GM18505 (cell line): ENCODE results near the gene LAMA3.
"Not testable (repeated sequence)": the region's sequence is repeated elsewhere in the genome, so short reads cannot be mapped to it uniquely, and the experiment has no call there.

Source experiments
- ATAC-seq: cut with Tn5 transposase; IDR thresholded peaks from one replicate; pipeline ENCODE4 v1.9.1; 2021; ENCODE audit not compliant: unreplicated experiment
- POLR2A ChIP-seq: IDR thresholded peaks from 4 replicates; pipeline ENCODE4 v1.6.1; 2011; ENCODE audit warnings: borderline replicate concordance; ENCODE audit not compliant: insufficient read depth, insufficient read length; ENCODE audit errors: extremely low read depth

Gene LAMA3

GRCh38 chr18:23703057-23703986 lies 14.1 kb downstream of the LAMA3 start:
- ATAC-seq = no peak
- TF ChIP-seq POLR2A = no peak

DNA sequence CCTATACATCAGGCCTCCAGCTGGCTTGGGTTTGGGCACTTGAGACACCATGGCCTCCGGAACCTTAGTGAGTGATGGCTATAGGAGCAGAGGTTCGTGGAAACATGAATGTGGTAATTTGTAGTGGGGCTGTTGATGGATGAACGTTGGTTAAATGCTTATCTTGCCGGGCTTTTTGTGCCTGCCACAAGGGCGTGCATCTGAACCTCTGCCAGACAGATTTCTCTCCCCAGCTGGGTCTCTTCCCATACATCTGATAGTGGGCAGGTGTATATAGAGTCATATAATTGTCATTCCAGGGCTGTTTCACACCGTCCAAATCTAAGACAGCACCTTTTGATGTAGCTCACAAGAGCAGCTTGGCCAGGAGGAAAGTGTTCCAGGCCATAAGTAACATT lies 14.7 kb downstream of the LAMA3 start:
- TF ChIP-seq POLR2A = no peak
- ATAC-seq = no peak

DNA sequence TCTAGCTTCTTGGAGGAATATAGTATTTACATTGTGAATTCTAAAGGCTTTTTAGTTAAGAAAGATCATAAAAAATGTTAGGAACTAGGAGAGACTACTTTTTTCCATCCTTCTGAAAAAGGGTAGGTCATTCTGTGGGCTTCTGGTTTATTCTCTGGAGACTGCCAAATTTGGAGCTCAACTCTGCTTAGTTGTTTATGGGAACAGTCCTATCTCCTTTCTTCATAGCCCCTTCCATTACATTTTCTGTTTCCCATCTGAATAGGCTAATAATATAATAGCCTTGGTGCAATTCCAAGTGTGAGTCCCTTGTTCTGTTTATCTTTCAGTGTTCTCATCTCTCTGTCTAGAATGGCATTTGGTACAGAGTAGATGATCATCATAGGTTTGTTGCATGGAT lies 15.6 kb downstream of the LAMA3 start:
- TF ChIP-seq POLR2A = no peak
- no peak for ATAC-seq

- no peak for ATAC-seq
These were observed 17.9 kb downstream of the LAMA3 start for GRCh38 chr18:23706971-23707640.

GRCh38 chr18:23710068-23710527 lies 20.8 kb downstream of the LAMA3 start:
- no peak for TF ChIP-seq POLR2A
- ATAC-seq = no peak

More at GRCh38 chr18:23706971-23707640, 17.9 kb downstream of the LAMA3 start:
- no peak for TF ChIP-seq POLR2A

GRCh38 chr18:23710946-23711345 lies 21.7 kb downstream of the LAMA3 start:
- no peak for ATAC-seq
- no peak for TF ChIP-seq POLR2A

DNA sequence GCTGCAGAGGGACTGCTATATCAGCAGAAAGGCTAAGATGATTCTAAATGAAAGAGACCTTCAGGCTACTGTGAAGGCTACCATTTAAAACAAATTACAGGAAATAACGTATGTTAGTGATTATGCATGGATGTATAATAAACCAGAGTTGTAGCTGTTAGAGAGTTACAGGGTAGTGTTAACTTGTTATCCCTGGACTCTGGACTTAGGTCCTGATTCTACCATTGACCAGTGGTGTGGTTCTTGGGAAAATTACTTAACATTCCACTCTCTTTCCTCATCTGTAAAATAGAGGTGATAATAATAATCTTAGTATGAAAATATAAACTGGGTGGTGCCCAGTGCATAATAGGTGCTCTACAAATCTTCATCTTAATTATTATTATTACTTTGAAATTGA lies 22.2 kb downstream of the LAMA3 start:
- ATAC-seq = no peak
- TF ChIP-seq POLR2A = no peak

DNA sequence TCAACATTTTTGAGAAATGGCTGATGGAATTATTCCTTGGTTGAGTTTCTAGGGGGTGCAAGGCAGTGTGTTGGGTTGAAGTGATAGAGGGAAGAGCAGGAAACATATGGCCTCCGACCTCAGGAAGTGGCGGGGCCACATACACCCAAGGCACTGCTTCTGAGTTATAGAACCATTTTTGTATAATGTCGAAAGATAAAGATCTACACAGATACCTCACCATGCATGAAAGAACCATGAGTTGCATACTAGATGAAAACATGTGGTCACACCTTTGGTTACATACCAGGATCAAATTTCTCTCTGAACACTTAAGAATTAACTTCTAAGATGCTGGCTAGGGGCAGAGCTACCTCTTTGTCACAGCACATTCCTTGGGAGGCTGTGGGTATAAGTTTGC lies 23.2 kb downstream of the LAMA3 start:
- no peak for ATAC-seq
- no peak for TF ChIP-seq POLR2A

GRCh38 chr18:23714576-23714975 lies 25.3 kb downstream of the LAMA3 start:
- no peak for ATAC-seq
- TF ChIP-seq POLR2A = no peak

DNA sequence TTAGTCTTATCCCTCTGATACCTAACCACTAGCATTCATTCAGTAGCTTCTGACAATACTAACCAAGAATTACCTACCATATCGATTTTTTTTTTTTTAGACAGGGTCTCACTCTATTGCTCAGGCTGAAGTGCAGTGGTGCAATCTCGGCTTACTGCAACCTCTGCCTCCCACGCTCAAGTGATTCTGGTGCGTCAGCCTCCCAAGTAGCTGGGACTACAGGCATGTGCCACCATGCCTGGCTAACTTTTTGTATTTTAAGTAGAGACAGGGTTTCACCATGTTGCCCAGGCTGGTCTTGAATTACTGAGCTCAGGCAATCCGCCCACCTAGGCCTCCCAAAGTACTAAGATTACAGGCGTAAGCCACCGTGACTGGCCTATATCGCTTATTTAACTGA lies 26.8 kb downstream of the LAMA3 start:
- ATAC-seq = not testable (repeated sequence)

- no peak for ATAC-seq
- TF ChIP-seq POLR2A = no peak
These were observed 27.3 kb downstream of the LAMA3 start for GRCh38 chr18:23716516-23716915.

DNA sequence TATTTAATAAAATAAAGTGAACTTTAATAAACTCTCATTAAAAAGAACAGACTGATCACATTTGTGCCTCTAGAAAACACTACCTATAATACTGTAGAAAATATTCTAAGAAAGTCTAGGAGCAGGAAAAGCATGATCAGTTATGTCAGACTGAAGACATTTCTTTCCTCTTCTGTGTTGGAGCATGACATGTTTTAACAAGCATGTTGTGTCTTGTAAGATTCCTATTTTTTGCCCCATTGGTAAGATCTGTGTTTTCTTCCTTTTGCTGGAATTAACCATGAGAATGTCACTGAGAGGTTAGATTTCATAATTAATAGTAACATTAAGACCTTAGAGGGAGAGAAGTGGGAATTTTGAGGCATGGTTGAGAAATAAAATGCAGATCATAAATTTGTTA lies 27.7 kb downstream of the LAMA3 start:
- ATAC-seq = no peak
- no peak for TF ChIP-seq POLR2A

DNA sequence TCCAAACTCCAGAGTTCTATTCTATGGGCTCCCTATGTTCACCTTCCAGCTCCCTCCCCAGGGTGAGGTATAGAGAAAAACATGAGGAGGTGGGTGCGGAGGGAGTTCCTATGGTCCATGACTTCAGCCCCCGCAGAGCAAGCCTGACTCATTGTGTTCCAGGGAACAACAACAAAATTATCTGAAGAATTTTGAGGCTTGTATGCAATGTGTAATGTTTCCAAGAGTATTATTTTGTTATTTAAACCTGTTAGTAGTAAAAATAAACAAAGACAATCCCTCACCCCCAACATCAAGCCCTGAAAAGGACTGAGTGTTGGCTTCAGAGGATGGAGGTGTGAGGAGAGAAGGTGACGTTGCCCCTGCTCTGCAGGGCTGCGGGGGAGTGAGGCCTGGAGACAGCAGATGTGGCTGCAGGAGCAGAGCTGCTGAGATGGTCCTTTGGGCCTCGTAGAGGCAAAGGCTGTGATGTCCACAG lies 29.0 kb downstream of the LAMA3 start:
- no peak for ATAC-seq
- no peak for TF ChIP-seq POLR2A

DNA sequence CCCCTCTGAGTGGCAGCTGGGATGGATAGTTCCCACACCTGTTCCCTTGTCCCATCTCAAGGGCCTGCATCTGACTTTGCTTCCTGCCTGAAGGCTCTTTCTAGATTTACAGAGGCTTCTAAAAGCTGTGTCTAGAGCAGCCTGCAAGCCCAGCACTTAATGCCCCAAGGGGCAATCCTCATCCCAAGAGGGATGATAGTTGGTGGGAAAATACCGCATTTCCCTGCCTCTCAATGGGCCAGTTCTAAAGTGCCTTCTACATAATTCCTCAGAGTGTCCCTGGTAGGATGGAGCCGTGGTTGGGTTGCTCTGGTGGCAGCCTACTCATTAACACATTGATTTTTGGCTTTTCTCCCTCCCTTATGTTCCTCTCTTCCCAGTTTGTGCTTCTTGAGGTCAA lies 29.5 kb downstream of the LAMA3 start:
- no peak for ATAC-seq
- TF ChIP-seq POLR2A = no peak

DNA sequence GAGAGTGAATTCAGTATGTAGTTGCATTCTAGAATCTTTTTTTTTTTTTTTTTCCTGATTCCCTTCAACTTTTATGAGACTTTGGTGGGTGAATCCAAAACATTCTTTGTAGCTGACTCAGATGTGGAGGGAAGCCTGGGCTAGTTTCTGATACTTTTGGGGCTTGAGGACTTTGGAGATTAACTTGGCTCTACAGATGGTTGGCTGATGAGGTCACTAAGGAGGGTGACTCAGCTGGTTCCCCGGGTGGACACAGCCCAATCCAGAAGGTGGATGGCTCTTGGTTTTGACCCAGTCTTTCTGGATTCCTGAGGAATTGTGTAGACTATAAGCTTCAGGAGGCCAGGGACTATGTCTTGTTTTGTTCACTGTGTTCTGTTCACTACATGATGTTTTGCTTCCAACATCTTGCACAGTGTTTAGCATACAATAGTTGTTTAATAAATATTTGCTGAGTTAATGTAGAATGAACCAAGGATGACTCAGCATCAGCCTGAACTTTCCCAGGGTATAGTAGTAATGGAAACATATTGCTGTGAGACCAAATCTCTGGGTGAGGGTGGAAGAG lies 30.5 kb downstream of the LAMA3 start:
- no peak for TF ChIP-seq POLR2A
- no peak for ATAC-seq
